Prostate gland (tissue), 2 donors: ENCODE measurements around the gene RAD54L. TPM values are rescaled to one million over a fixed set of nuclear protein-coding genes. Genes with fewer than 3 reads are reported as not detected.

Experiments used
- DNase-seq: peaks from one replicate; pipeline ENCODE4 v3.0.0-alpha.2; 2019; ENCODE audit warnings: low spot score
- H3K27ac ChIP-seq, 2 donors: fragments of 200-600 bp; sonication (generic); 2 replicates each; pipeline ENCODE4 v1.5.1; 2017 to 2019
- H3K27me3 ChIP-seq: fragments of 200-600 bp; sonication (generic); replicated peaks from 2 replicates; pipeline ENCODE4 v1.5.1; 2019; ENCODE audit not compliant: insufficient read depth
- H3K36me3 ChIP-seq, 2 donors: fragments of 200-600 bp; sonication (generic); 1 replicate in 1 of 2; 2 replicates in 1 of 2; pipeline versions ENCODE4 v1.5.1 to v1.8.1; 2017 to 2019
- H3K4me1 ChIP-seq: fragments of 200-600 bp; sonication (generic); replicated peaks from 2 replicates; pipeline ENCODE4 v1.5.1; 2019
- H3K4me3 ChIP-seq, 2 donors: fragments of 200-600 bp; sonication (generic); 2 replicates each; pipeline ENCODE4 v1.5.1; 2017 to 2019
- H3K9me3 ChIP-seq: fragments of 200-600 bp; sonication (generic); 2 replicates; pipeline ENCODE4 v1.5.1; 2017
- CTCF ChIP-seq, 4 experiments: fragments of 200-600 bp in 2 of 4; fragments of 450-650 bp in 2 of 4; sonication (generic) in 2 of 4; IDR thresholded peaks; 1 replicate in 3 of 4; 2 replicates in 1 of 4; pipeline ENCODE4 v1.5.1; 2016 to 2019; ENCODE audit warnings: antibody characterized with exemption in 4 of 4, mild to moderate bottlenecking in 2 of 4, moderate library complexity in 2 of 4
- POLR2A ChIP-seq: fragments of 450-650 bp; IDR thresholded peaks from one replicate; pipeline ENCODE4 v1.6.1; 2016; ENCODE audit warnings: antibody characterized with exemption, mild to moderate bottlenecking
- POLR2AphosphoS5 ChIP-seq: sonication (generic); formaldehyde crosslinking; IDR thresholded peaks from one replicate; pipeline ENCODE4 v1.6.1; 2017; ENCODE audit warnings: antibody characterized with exemption
- WGBS: methylation state at CpG from one replicate; pipeline ENCODE4 v1.1.5; 2018; 5-methylcytosine and 5-hydroxymethylcytosine counted together
- intact Hi-C: fragments of 100-400 bp; cut with DNase I; formaldehyde crosslinking; loops from one replicate; pipeline ENCODE4 v1.14.2; 2022
- total RNA-seq, 2 donors: library from RNA; depleted of rRNA; stranded (reverse); fragments of >200 nt; gene quantifications; one replicate each; pipeline ENCODE4 v1.1.0, GENCODE V29; 2016

Gene RAD54L
- total RNA-seq = 1 to 10 TPM; 8.2 to 8.4 TPM

GRCh38 chr1:46247436-46248121, at the start of gene RAD54L:
TSS of gene RAD54L (plus strand) at chr1:46247763. CDS start at chr1:46248406, 643 bp downstream.
- H3K4me1 ChIP-seq = no peaks in the 10 kb centered on the region
- TF ChIP-seq POLR2AphosphoS5 (peak; percentile 96), POLR2A (peak; percentile 6), CTCF (IDR thresholded peaks at IDR 0.05) (no peak)
- no peaks in the 10 kb centered on the region for H3K9me3 ChIP-seq
- H3K27ac ChIP-seq = peak within 1 kb of the TSS; percentile 67 to 79
- 2% methylated on average over 48 of the region's 49 CpGs for WGBS
- H3K36me3 ChIP-seq = no peaks in the 10 kb centered on the region
- H3K4me3 ChIP-seq = peak within 1 kb of the TSS; percentile 38 to 41
- peak; percentile 98 for DNase-seq
- intact Hi-C loops = no loop called here
- no peaks in the 10 kb centered on the region for H3K27me3 ChIP-seq

GRCh38 chr1:46197964-46198811, 49.4 kb upstream of the RAD54L start, which contains the start of gene POMGNT1:
TSS of gene POMGNT1 (minus strand) at chr1:46198434. CDS start at chr1:46197821, 613 bp downstream.
- peak; percentile 56 for TF ChIP-seq POLR2A
- TF ChIP-seq POLR2AphosphoS5 = no peak
- peak in 2 of 4 experiments; percentile 25 for TF ChIP-seq CTCF (IDR thresholded peaks at IDR 0.05)
- H3K27ac ChIP-seq = peak within 1 kb of the TSS; percentile 82 to 88
- no peaks in the 10 kb centered on the region for H3K9me3 ChIP-seq
- H3K36me3 ChIP-seq = no peaks in the 10 kb centered on the region
- no peaks in the 10 kb centered on the region for H3K27me3 ChIP-seq
- peak within 1 kb of the TSS; percentile 52 to 59 for H3K4me3 ChIP-seq
- DNase-seq = no peak
- peaks cover 10% of the 10 kb centered on the region for H3K4me1 ChIP-seq
- intact Hi-C loops = no loop called here
- WGBS = 0% methylated on average over 12 of the region's 67 CpGs

GRCh38 chr1:46199233-46199749, 48.3 kb upstream of the RAD54L start:
- intact Hi-C loops = no loop called here
- H3K27me3 ChIP-seq = no peaks in the 10 kb centered on the region
- H3K9me3 ChIP-seq = no peaks in the 10 kb centered on the region
- H3K36me3 ChIP-seq = no peaks in the 10 kb centered on the region
- WGBS = 66% methylated on average over 3 of the region's 3 CpGs
- H3K27ac ChIP-seq = peak overlapping the region in 1 of 2 donors; percentile 82
- no peak for TF ChIP-seq CTCF (IDR thresholded peaks at IDR 0.05)
- no peak overlapping the region for H3K4me3 ChIP-seq
- peaks cover 10% of the 10 kb centered on the region for H3K4me1 ChIP-seq
- DNase-seq = no peak

GRCh38 chr1:46203738-46204405, 43.7 kb upstream of the RAD54L start:
- peak overlapping the region; percentile 85 to 94 for H3K27ac ChIP-seq
- no peaks in the 10 kb centered on the region for H3K4me1 ChIP-seq
- H3K36me3 ChIP-seq = no peaks in the 10 kb centered on the region
- H3K9me3 ChIP-seq = no peaks in the 10 kb centered on the region
- peak overlapping the region; percentile 59 to 95 for H3K4me3 ChIP-seq
- DNase-seq = no peak
- H3K27me3 ChIP-seq = no peaks in the 10 kb centered on the region
- intact Hi-C loops = no loop called here
- TF ChIP-seq POLR2A (no peak), POLR2AphosphoS5 (peak; percentile 6), CTCF (IDR thresholded peaks at IDR 0.05) (no peak)
- 7% methylated on average over 14 of the region's 14 CpGs for WGBS
